Lower leg skin (tissue), 4 donors: ENCODE data around the gene CFAP73. TPM values are rescaled to one million over a fixed set of nuclear protein-coding genes. Genes with fewer than 3 reads are reported as not detected.

ENCODE experiments used
- DNase-seq, 2 donors: peaks; one replicate each; pipeline ENCODE4 v3.0.0-alpha.2; 2019; ENCODE audit warnings: low spot score in 2 of 2
- H3K4me3 ChIP-seq: fragments of 200-600 bp; sonication (generic); 2 replicates; pipeline ENCODE4 v1.5.1; 2017; ENCODE audit warnings: mild to moderate bottlenecking, low read depth; ENCODE audit not compliant: poor library complexity, severe bottlenecking
- CTCF ChIP-seq, 3 donors: fragments of 450-650 bp; IDR thresholded peaks; one replicate each; pipeline ENCODE4 v1.5.1; 2016; ENCODE audit warnings: antibody characterized with exemption in 3 of 3, mild to moderate bottlenecking in 3 of 3, moderate library complexity in 2 of 3
- POLR2A ChIP-seq, 2 donors: fragments of 450-650 bp; IDR thresholded peaks; one replicate each; pipeline ENCODE4 v1.6.1; 2016 to 2017; ENCODE audit warnings: antibody characterized with exemption in 2 of 2, mild to moderate bottlenecking in 1 of 2, moderate library complexity in 1 of 2
- WGBS, 2 donors: methylation state at CpG; one replicate each; pipeline ENCODE4 v1.1.5; 2018; 5-methylcytosine and 5-hydroxymethylcytosine counted together
- intact Hi-C: fragments of 100-400 bp; cut with DNase I; formaldehyde crosslinking; loops from one replicate; pipeline ENCODE4 v1.15.0; 2023; ENCODE audit warnings: low total_unique reads
- total RNA-seq, 4 donors: library from RNA; depleted of rRNA; stranded (reverse); fragments of >200 nt; gene quantifications; one replicate each; pipeline ENCODE4 v1.1.0, GENCODE V29; 2016

CFAP73 gene
- total RNA-seq, 4 donors from 2014 or later, result 0.38 to 4.3 (median 1.9) TPM; not detected in 1

- DNase-seq, result no peak
- no peak for TF ChIP-seq POLR2A (IDR thresholded peaks at IDR 0.05)
- no peak for TF ChIP-seq CTCF (IDR thresholded peaks at IDR 0.05)
- 72 to 81% methylated on average over 16 of the region's 16 CpGs for WGBS, 2 donors
- intact Hi-C loops, result no loop called here
- H3K4me3 ChIP-seq, result no peak overlapping the region
Measured at GRCh38 chr12:113186666-113187325, 37.3 kb downstream of the CFAP73 start.

GRCh38 chr12:113189361-113189760 is 39.8 kb downstream of the CFAP73 start:
- DNase-seq, result no peak
- TF ChIP-seq POLR2A (IDR thresholded peaks at IDR 0.05), result no peak
- TF ChIP-seq CTCF (IDR thresholded peaks at IDR 0.05), result no peak
- 70 to 82% methylated on average over 2 of the region's 2 CpGs for WGBS, 2 donors
- intact Hi-C loops, result no loop called here
- H3K4me3 ChIP-seq, result no peak overlapping the region

- TF ChIP-seq POLR2A (IDR thresholded peaks at IDR 0.05) (no peak), CTCF (IDR thresholded peaks at IDR 0.05) (no peak)
- no peak overlapping the region for H3K4me3 ChIP-seq
- no peak for DNase-seq
- WGBS, 2 donors, result 84 to 92% methylated on average over 4 of the region's 4 CpGs
- intact Hi-C loops, result loop anchor here (10.0 kb wide), 1 partner anchor 144 kb away; the partner anchor contains the start of gene SLC8B1
Measured at GRCh38 chr12:113190761-113191160, 41.2 kb downstream of the CFAP73 start.

- H3K4me3 ChIP-seq, result no peak overlapping the region
- TF ChIP-seq CTCF (IDR thresholded peaks at IDR 0.05) (no peak), POLR2A (IDR thresholded peaks at IDR 0.05) (no peak)
- 81 to 84% methylated on average over 19 of the region's 19 CpGs for WGBS, 2 donors
- intact Hi-C loops, result loop anchor here (10.0 kb wide), 1 partner anchor 144 kb away; the partner anchor contains the start of gene SLC8B1
- DNase-seq, result no peak
Measured at GRCh38 chr12:113191227-113191626, 41.7 kb downstream of the CFAP73 start.

- intact Hi-C loops, result loop anchor here (10.0 kb wide), 1 partner anchor 140 kb away; the partner anchor contains the start of gene SLC8B1
- no peak overlapping the region for H3K4me3 ChIP-seq
- no peak for TF ChIP-seq CTCF (IDR thresholded peaks at IDR 0.05)
- TF ChIP-seq POLR2A (IDR thresholded peaks at IDR 0.05), result no peak
- DNase-seq, result no peak
- WGBS, 2 donors, result 80 to 85% methylated on average over 3 to 4 of the region's 4 CpGs
Measured at GRCh38 chr12:113194971-113195391, 45.5 kb downstream of the CFAP73 start.
